Skeletal muscle cell (primary cell): ENCODE results near the gene METAP1.
"Not testable (repeated sequence)": the region's sequence is repeated elsewhere in the genome, so short reads cannot be mapped to it uniquely, and the experiment has no call there.

ENCODE experiments used
- DNase-seq: peaks from one replicate; pipeline ENCODE4 v3.0.0-alpha.2; 2010; ENCODE audit warnings: low read depth
- H3K4me3 ChIP-seq: 2 replicates; pipeline ENCODE4 v1.5.1; 2011; ENCODE audit warnings: low read depth, mild to moderate bottlenecking, control low read depth, low read length, moderate library complexity

The METAP1 gene

GRCh38 chr4:98995183-98996055 is at the start of gene METAP1:
TSS of gene METAP1 (plus strand) at chr4:98995721. CDS start at chr4:98995754, 33 bp downstream.
- peak; percentile 84 for DNase-seq
- H3K4me3 ChIP-seq: peak within 1 kb of the TSS; percentile 92

- no peak for DNase-seq
- no peak overlapping the region for H3K4me3 ChIP-seq
These were observed 49.2 kb upstream of the METAP1 start for GRCh38 chr4:98946359-98946758.

- no peak for DNase-seq
- H3K4me3 ChIP-seq: no peak overlapping the region
These were observed 44.6 kb upstream of the METAP1 start for GRCh38 chr4:98950925-98951324.

- DNase-seq: no peak
- H3K4me3 ChIP-seq: no peak overlapping the region
These were observed 43.8 kb upstream of the METAP1 start for GRCh38 chr4:98951710-98952109.

GRCh38 chr4:98955229-98955628 is 40.3 kb upstream of the METAP1 start:
- DNase-seq: no peak
- no peak overlapping the region for H3K4me3 ChIP-seq

- no peak for DNase-seq
- H3K4me3 ChIP-seq: no peak overlapping the region
These were observed 37.5 kb upstream of the METAP1 start for GRCh38 chr4:98958065-98958464.

GRCh38 chr4:98959411-98959810 is 36.1 kb upstream of the METAP1 start:
- H3K4me3 ChIP-seq: no peak overlapping the region
- DNase-seq: no peak

- DNase-seq: no peak
- H3K4me3 ChIP-seq: no peak overlapping the region
These were observed 33.8 kb upstream of the METAP1 start for GRCh38 chr4:98961770-98962169.

GRCh38 chr4:98963538-98964433 is 31.7 kb upstream of the METAP1 start:
- no peak overlapping the region for H3K4me3 ChIP-seq
- no peak for DNase-seq

- no peak for DNase-seq
These were observed 28.6 kb upstream of the METAP1 start for GRCh38 chr4:98966926-98967325.

GRCh38 chr4:98967786-98968329 is 27.7 kb upstream of the METAP1 start:
- H3K4me3 ChIP-seq: no peak overlapping the region
- no peak for DNase-seq

More at GRCh38 chr4:98966926-98967325, 28.6 kb upstream of the METAP1 start:
- no peak overlapping the region for H3K4me3 ChIP-seq

- no peak overlapping the region for H3K4me3 ChIP-seq
- no peak for DNase-seq
These were observed 25.4 kb upstream of the METAP1 start for GRCh38 chr4:98969878-98970785.

GRCh38 chr4:98976716-98977115 is 18.8 kb upstream of the METAP1 start:
- peak; percentile 31 for DNase-seq
- no peak overlapping the region for H3K4me3 ChIP-seq

GRCh38 chr4:98977557-98977956 is 18.0 kb upstream of the METAP1 start:
- H3K4me3 ChIP-seq: no peak overlapping the region

GRCh38 chr4:98987720-98988119 is 7.8 kb upstream of the METAP1 start:
- H3K4me3 ChIP-seq: no peak overlapping the region
- no peak for DNase-seq

More at GRCh38 chr4:98977557-98977956, 18.0 kb upstream of the METAP1 start:
- DNase-seq: no peak

GRCh38 chr4:98992835-98993234 is 2.7 kb upstream of the METAP1 start:
- not testable (repeated sequence) for DNase-seq, H3K4me3 ChIP-seq

- H3K4me3 ChIP-seq: no peak overlapping the region
- DNase-seq: no peak
These were observed 2.0 kb upstream of the METAP1 start for GRCh38 chr4:98993419-98994071.

GRCh38 chr4:98994474-98995182 is 893 bp upstream of the METAP1 start:
- no peak for DNase-seq
- peak overlapping the region; percentile 58 for H3K4me3 ChIP-seq
